Kidney epithelial cell (primary cell): ENCODE results near the gene ARHGAP5. TPM values are rescaled to one million over a fixed set of nuclear protein-coding genes. Genes with fewer than 3 reads are reported as not detected.

Source experiments
- DNase-seq: peaks from one replicate; pipeline ENCODE4 v3.0.0-alpha.2; 2010; ENCODE audit warnings: low read depth
- H3K27me3 ChIP-seq: 2 replicates; pipeline ENCODE4 v1.6.0; 2011; ENCODE audit warnings: low read length; ENCODE audit not compliant: control insufficient read depth, insufficient read depth
- H3K36me3 ChIP-seq: 2 replicates; pipeline ENCODE4 v1.5.1; 2011; ENCODE audit warnings: low read length; ENCODE audit not compliant: control insufficient read depth, insufficient read depth
- H3K4me3 ChIP-seq: 2 replicates; pipeline ENCODE4 v1.5.1; 2011; ENCODE audit warnings: low read depth, mild to moderate bottlenecking, control low read depth, low read length
- CTCF ChIP-seq: IDR thresholded peaks from 2 replicates; pipeline ENCODE4 v1.5.1; 2011; ENCODE audit warnings: mild to moderate bottlenecking, moderate library complexity, low read length, control low read depth, inconsistent platforms; ENCODE audit not compliant: insufficient read depth, poor library complexity, severe bottlenecking
- total RNA-seq: library from RNA; depleted of rRNA; stranded (reverse); fragments of >200 nt; gene quantifications from 2 replicates; pipeline ENCODE4 v1.2.3, GENCODE V29; 2015

The ARHGAP5 gene
- total RNA-seq, 1 donor from 2014 or later = 86.3 TPM

- DNase-seq = no peak
- TF ChIP-seq CTCF = no peak
- Histone ChIP-seq H3K4me3 (no peak overlapping the region), H3K36me3 (no peaks in the 10 kb centered on the region), H3K27me3 (no peaks in the 10 kb centered on the region)
Observed at GRCh38 chr14:32099473-32099872, 22.4 kb downstream of the ARHGAP5 start.

- Histone ChIP-seq H3K27me3 (no peaks in the 10 kb centered on the region), H3K4me3 (no peak overlapping the region), H3K36me3 (no peaks in the 10 kb centered on the region)
- TF ChIP-seq CTCF = no peak
- DNase-seq = no peak
Observed at GRCh38 chr14:32100175-32100574, 23.1 kb downstream of the ARHGAP5 start.

GRCh38 chr14:32102152-32102787 is 25.2 kb downstream of the ARHGAP5 start:
- no peaks in the 10 kb centered on the region for H3K36me3 ChIP-seq
- TF ChIP-seq CTCF = no peak
- no peak overlapping the region for H3K4me3 ChIP-seq
- DNase-seq = no peak
- H3K27me3 ChIP-seq = no peaks in the 10 kb centered on the region

GRCh38 chr14:32102968-32103367 is 25.9 kb downstream of the ARHGAP5 start:
- DNase-seq = no peak
- H3K27me3 ChIP-seq = no peaks in the 10 kb centered on the region
- H3K36me3 ChIP-seq = no peaks in the 10 kb centered on the region
- no peak for TF ChIP-seq CTCF
- H3K4me3 ChIP-seq = no peak overlapping the region

- no peak for TF ChIP-seq CTCF
- Histone ChIP-seq H3K27me3 (no peaks in the 10 kb centered on the region), H3K36me3 (no peaks in the 10 kb centered on the region), H3K4me3 (no peak overlapping the region)
- DNase-seq = no peak
Observed at GRCh38 chr14:32104308-32104707, 27.2 kb downstream of the ARHGAP5 start.

- Histone ChIP-seq H3K27me3 (no peaks in the 10 kb centered on the region), H3K4me3 (no peak overlapping the region), H3K36me3 (no peaks in the 10 kb centered on the region)
- TF ChIP-seq CTCF = no peak
- no peak for DNase-seq
Observed at GRCh38 chr14:32104803-32105202, 27.7 kb downstream of the ARHGAP5 start.
